Thymus (tissue), 11 donors: ENCODE results near the gene RAB28. TPM values are rescaled to one million over a fixed set of nuclear protein-coding genes. Genes with fewer than 3 reads are reported as not detected.

ENCODE experiments used
- DNase-seq, 9 donors: peaks; one replicate each; pipeline ENCODE4 v3.0.0-alpha.2; 2013; ENCODE audit warnings: low spot score in 9 of 9, low read depth in 6 of 9, missing footprints in 1 of 9
- H3K27ac ChIP-seq, 2 donors: one replicate each; pipeline ENCODE4 v1.5.1; 2013; ENCODE audit warnings: control low read depth in 1 of 2, low read depth in 1 of 2, low read length in 1 of 2, mild to moderate bottlenecking in 1 of 2, moderate library complexity in 1 of 2
- H3K27me3 ChIP-seq, 2 donors: one replicate each; pipeline ENCODE4 v1.5.1; 2013; ENCODE audit warnings: low read length in 1 of 2; ENCODE audit not compliant: control insufficient read depth in 2 of 2, insufficient read depth in 1 of 2
- H3K36me3 ChIP-seq, 2 donors: one replicate each; pipeline ENCODE4 v1.5.1; 2013; ENCODE audit warnings: low read length in 1 of 2, mild to moderate bottlenecking in 1 of 2, moderate library complexity in 1 of 2; ENCODE audit not compliant: control insufficient read depth in 2 of 2, insufficient read depth in 2 of 2
- H3K4me1 ChIP-seq, 2 donors: one replicate each; pipeline ENCODE4 v1.5.1; 2013; ENCODE audit warnings: low read length in 2 of 2; ENCODE audit not compliant: control insufficient read depth in 2 of 2, insufficient read depth in 2 of 2
- H3K4me3 ChIP-seq, 2 donors: one replicate each; pipeline ENCODE4 v1.5.1; 2013; ENCODE audit warnings: low read length in 2 of 2, control low read depth in 1 of 2, mild to moderate bottlenecking in 1 of 2
- H3K9me3 ChIP-seq, 2 donors: one replicate each; pipeline ENCODE4 v1.5.1; 2013; ENCODE audit warnings: low read length in 1 of 2, mild to moderate bottlenecking in 1 of 2; ENCODE audit not compliant: control insufficient read depth in 2 of 2, insufficient read depth in 1 of 2
- WGBS: extraction: QIAGEN DNeasy Blood & Tissue Kit; methylation state at CpG from one replicate; pipeline ENCODE4 v1.1.7; 2013; 5-methylcytosine and 5-hydroxymethylcytosine counted together
- polyA plus RNA-seq: library from polyadenylated mRNA; stranded (reverse); fragments of 200-250 nt; gene quantifications from one replicate; pipeline ENCODE4 v1.2.3, GENCODE V29; 2013
- total RNA-seq: library from RNA; stranded (reverse); fragments of 120-200 nt; gene quantifications from one replicate; pipeline ENCODE4 v1.2.4, GENCODE V29; 2013
- donor health status: healthy.

Gene RAB28
- total and polyA plus RNA-seq, 2 donors: 14.6 to 21.2 TPM

GRCh38 chr4:13359809-13360208 lies 124.3 kb downstream of the RAB28 start:
- DNase-seq: no peak
- Histone ChIP-seq H3K4me3 (no peak overlapping the region), H3K36me3 (peaks cover 0 to under 1% of the 10 kb centered on the region in 2 donors), H3K27me3 (no peaks in the 10 kb centered on the region), H3K4me1 (no peaks in the 10 kb centered on the region), H3K9me3 (no peaks in the 10 kb centered on the region), H3K27ac (no peak overlapping the region)
- 95% methylated on average over 1 of the region's 1 CpG for WGBS

- no peaks in the 10 kb centered on the region for H3K27me3 ChIP-seq
- WGBS: 96% methylated on average over 7 of the region's 7 CpGs
- no peaks in the 10 kb centered on the region for H3K9me3 ChIP-seq
- no peaks in the 10 kb centered on the region for H3K36me3 ChIP-seq
- no peak overlapping the region for H3K27ac ChIP-seq
- no peak overlapping the region for H3K4me3 ChIP-seq
- no peaks in the 10 kb centered on the region for H3K4me1 ChIP-seq
- no peak for DNase-seq
These were observed 128.8 kb downstream of the RAB28 start for GRCh38 chr4:13355111-13355880.

GRCh38 chr4:13349096-13349495 lies 135.0 kb downstream of the RAB28 start:
- Histone ChIP-seq H3K36me3 (no peaks in the 10 kb centered on the region), H3K27me3 (no peaks in the 10 kb centered on the region), H3K9me3 (no peaks in the 10 kb centered on the region), H3K4me3 (no peak overlapping the region), H3K27ac (no peak overlapping the region), H3K4me1 (no peaks in the 10 kb centered on the region)
- 97% methylated on average over 3 of the region's 3 CpGs for WGBS
- no peak for DNase-seq

GRCh38 chr4:13348216-13348615 lies 135.9 kb downstream of the RAB28 start:
- no peak overlapping the region for H3K4me3 ChIP-seq
- H3K4me1 ChIP-seq: no peaks in the 10 kb centered on the region
- WGBS: 81% methylated on average over 3 of the region's 3 CpGs
- no peak for DNase-seq
- H3K27me3 ChIP-seq: no peaks in the 10 kb centered on the region
- no peaks in the 10 kb centered on the region for H3K9me3 ChIP-seq
- H3K36me3 ChIP-seq: no peaks in the 10 kb centered on the region
- H3K27ac ChIP-seq: no peak overlapping the region

- H3K27me3 ChIP-seq: no peaks in the 10 kb centered on the region
- no peak for DNase-seq
- 93% methylated on average over 4 of the region's 4 CpGs for WGBS
These were observed 136.5 kb downstream of the RAB28 start for GRCh38 chr4:13347517-13348125.

GRCh38 chr4:13344216-13344615 lies 139.9 kb downstream of the RAB28 start:
- no peaks in the 10 kb centered on the region for H3K4me1 ChIP-seq
- H3K27me3 ChIP-seq: no peaks in the 10 kb centered on the region
- H3K4me3 ChIP-seq: no peak overlapping the region
- 89% methylated on average over 2 of the region's 2 CpGs for WGBS
- H3K27ac ChIP-seq: no peak overlapping the region
- no peaks in the 10 kb centered on the region for H3K9me3 ChIP-seq
- no peaks in the 10 kb centered on the region for H3K36me3 ChIP-seq
- DNase-seq: no peak

More at GRCh38 chr4:13347517-13348125, 136.5 kb downstream of the RAB28 start:
- H3K4me3 ChIP-seq: no peak overlapping the region
- H3K27ac ChIP-seq: no peak overlapping the region
- no peaks in the 10 kb centered on the region for H3K9me3 ChIP-seq
- H3K4me1 ChIP-seq: no peaks in the 10 kb centered on the region
- H3K36me3 ChIP-seq: no peaks in the 10 kb centered on the region

- no peaks in the 10 kb centered on the region for H3K4me1 ChIP-seq
- no peaks in the 10 kb centered on the region for H3K36me3 ChIP-seq
- H3K9me3 ChIP-seq: no peaks in the 10 kb centered on the region
- no peaks in the 10 kb centered on the region for H3K27me3 ChIP-seq
- H3K27ac ChIP-seq: no peak overlapping the region
- no peak overlapping the region for H3K4me3 ChIP-seq
- DNase-seq: no peak
These were observed 143.5 kb downstream of the RAB28 start for GRCh38 chr4:13340672-13341071.

GRCh38 chr4:13331827-13332226 lies 152.3 kb downstream of the RAB28 start:
- DNase-seq: no peak
- Histone ChIP-seq H3K27me3 (no peaks in the 10 kb centered on the region), H3K4me3 (no peak overlapping the region), H3K4me1 (no peaks in the 10 kb centered on the region), H3K27ac (no peak overlapping the region), H3K36me3 (no peaks in the 10 kb centered on the region), H3K9me3 (no peaks in the 10 kb centered on the region)
- WGBS: 94% methylated on average over 4 of the region's 4 CpGs

- no peak overlapping the region for H3K4me3 ChIP-seq
- 96% methylated on average over 3 of the region's 3 CpGs for WGBS
- DNase-seq: no peak
- H3K36me3 ChIP-seq: no peaks in the 10 kb centered on the region
- no peaks in the 10 kb centered on the region for H3K4me1 ChIP-seq
- no peak overlapping the region for H3K27ac ChIP-seq
- no peaks in the 10 kb centered on the region for H3K27me3 ChIP-seq
- H3K9me3 ChIP-seq: no peaks in the 10 kb centered on the region
These were observed 154.2 kb downstream of the RAB28 start for GRCh38 chr4:13329963-13330362.
